ENCODE results near the gene BAIAP2L2.
"Not testable (repeated sequence)": the region's sequence is repeated elsewhere in the genome, so short reads cannot be mapped to it uniquely, and the experiment has no call there.

BAIAP2L2 gene

DNA sequence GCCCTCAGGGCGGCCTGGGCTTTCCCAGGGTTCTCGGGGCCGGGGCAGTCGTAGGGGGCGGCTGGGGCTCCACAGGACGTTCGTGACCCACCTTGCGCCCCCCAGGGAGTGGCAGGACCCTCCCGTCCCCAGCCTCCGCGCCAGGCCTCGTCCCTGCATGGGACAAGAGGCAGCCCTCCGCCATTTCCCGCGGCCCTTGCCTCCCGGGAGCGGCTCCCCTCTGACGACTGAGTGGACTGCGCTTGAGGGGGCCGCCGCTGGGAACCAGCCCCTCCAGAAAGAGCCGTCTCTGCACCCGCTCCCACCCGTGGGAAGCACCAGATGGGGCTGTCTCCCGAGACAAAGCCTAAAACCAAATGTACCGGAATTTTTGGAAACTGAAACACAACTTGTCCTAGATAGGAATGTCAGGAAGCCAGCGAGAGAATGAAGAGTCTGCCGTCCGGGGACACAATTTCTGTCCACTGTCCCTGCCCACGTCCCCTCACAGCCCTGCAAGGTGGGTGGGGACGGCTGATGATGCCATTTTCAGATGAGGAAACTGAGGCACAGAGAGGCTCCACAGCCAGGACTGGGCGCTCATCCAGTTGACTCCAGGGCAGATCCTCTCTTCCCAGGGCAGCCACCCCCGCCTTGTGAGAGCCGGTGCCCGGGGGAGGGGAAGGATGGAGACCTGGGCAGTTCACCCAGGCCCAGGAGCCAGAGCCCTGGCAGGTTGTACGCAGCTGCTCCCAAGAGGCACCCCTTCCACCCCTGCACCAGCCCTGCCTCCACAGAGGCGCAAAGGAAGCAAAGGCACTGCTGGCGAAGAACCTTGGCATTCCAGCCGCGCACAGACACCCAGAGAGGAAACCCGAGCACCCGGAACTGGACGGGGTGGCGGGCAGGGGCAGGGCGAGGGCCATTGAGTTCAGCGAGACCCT, 71.3 kb downstream of the BAIAP2L2 start:
- no peak for DNase-seq (ENCODE audit: low read depth in 2 of 2)

DNA sequence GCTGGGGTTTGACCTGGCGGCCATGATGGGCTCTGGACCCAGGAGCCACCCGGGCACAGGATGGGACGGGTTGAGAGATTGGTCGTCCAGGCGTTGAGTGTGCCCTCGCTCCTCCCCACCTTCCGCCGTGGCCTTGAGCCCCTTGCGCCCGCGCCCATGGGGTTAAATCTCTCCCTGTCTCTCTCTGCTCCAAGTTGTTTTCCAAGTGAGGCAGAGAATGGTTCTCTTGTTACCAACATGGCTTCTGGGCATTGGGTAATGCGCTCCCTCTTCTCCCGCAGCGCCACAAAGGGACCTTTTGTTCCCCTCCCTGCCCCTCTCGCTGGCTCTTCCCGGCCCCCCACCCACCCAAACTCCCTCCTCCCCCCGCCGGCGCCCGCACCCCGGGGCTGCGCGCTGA, 72.1 kb downstream of the BAIAP2L2 start:
- DNase-seq (ENCODE audit: low read depth in 2 of 2): no peak

DNA sequence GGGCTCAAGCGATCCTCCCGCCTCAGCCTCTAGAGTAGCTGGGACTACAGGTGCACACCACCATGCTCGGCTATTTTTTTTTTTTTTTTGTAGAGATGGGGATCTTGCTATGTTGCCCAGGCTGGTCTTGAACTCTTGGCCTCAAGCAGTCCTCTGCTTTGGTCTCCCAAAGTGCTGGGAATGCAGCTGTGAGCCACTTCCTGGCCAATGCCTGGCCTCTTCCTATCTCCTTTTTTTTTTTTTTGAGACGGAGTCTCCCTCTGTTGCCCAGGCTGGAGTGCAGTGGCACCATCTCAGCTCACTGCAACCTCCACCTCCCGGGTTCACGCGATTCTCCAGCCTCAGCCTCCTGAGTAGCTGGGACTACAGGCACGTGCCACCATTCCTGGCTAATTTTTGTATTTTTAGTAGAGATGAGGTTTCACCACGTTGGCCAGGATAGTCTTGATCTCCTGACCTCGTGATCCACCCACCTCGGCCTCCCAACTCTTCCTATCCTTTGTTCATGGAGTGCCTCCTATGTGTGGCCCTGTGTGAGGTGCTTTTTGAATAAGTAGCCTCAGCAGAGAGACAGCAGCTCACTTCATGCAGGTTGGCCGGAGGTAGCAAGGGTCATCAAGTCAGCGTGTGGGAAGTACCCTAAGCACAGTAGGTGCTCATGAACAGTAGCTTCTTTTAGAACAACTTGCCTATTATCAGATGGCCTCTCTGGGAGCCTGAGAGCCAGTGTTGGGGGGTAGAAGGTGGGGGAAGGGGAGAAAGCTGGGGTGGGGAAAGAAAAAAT, 72.9 kb downstream of the BAIAP2L2 start:
- not testable (repeated sequence) for DNase-seq (ENCODE audit: low read depth in 2 of 2)

DNA sequence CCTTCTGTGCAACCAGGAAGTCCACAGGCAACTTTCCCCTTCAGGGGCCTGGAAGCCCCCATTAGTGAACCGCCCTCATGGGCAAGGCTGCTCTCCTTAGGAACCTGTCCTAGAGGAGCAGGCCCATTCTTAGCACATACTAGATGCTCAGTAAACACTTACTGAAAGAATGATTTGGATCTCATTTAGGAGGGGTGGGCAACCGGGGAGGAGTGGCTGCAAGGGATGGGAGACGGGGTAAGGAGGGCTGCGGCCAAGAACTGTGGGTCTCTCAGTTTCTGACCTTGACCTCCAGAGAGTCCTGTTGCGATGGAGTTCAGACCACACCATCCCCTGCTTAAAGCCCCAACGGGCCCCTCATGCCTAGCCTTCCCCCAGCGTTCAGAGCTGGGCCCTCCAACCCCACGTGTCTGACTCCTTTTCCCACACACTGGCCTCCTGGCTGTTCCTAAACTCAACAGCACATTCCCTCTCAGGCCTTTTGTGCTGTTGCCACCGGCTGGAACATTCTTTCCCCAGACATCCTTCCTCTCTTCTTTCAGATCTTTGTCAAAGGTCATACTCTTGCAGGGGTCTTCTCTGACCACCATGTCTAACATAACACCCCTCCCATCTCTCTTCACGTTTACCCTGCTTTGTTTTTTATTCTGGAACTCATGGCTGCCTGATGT, 74.0 kb downstream of the BAIAP2L2 start:
- DNase-seq (ENCODE audit: low read depth in 2 of 2): no peak

DNA sequence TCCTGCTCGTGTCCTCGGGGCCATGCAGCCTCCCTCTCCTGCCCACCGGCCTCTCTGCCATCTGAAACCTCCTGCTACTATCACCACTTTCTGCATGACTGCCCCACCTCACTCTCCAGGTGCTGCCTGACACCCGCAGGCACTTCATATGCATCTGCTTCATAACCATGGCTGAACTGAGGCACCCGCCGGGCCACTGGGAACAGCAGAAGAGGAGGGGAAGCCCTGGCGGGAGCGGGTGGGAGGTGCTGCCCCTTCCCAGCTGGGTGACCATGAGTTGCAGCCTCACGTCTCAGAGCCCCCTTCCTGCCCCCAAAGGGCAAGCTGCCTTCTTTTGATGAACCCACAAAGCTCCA, 75.0 kb downstream of the BAIAP2L2 start:
- DNase-seq (ENCODE audit: low read depth in 2 of 2): no peak

Data from stimulated activated CD4-positive, alpha-beta T cell treated with anti-CD3 and anti-CD28 coated beads, Interleukin-1b, Interleukin-23, amount 100 ng/mL, for 4 hours (primary cell).